Tibial nerve (tissue), 3 donors: ENCODE results near the gene PARVG.

Experiments
- CTCF ChIP-seq, 5 experiments: fragments of 200-600 bp in 3 of 5; fragments of 450-650 bp in 2 of 5; sonication (generic) in 3 of 5; IDR thresholded peaks; one replicate each; pipeline ENCODE4 v1.5.1; 2016 to 2019; ENCODE audit warnings: antibody characterized with exemption in 5 of 5, mild to moderate bottlenecking in 3 of 5, moderate library complexity in 2 of 5
- POLR2A ChIP-seq, 2 donors: fragments of 450-650 bp; IDR thresholded peaks; one replicate each; pipeline ENCODE4 v1.6.1; 2017; ENCODE audit warnings: antibody characterized with exemption in 2 of 2, mild to moderate bottlenecking in 2 of 2, moderate library complexity in 2 of 2

- TF ChIP-seq CTCF (IDR thresholded peaks at IDR 0.05) = no peak
- no peak for TF ChIP-seq POLR2A (IDR thresholded peaks at IDR 0.05)
Measured at GRCh38 chr22:44249376-44250147, 68.8 kb downstream of the PARVG start.
